HepG2 (cell line): Measurements from ENCODE around the gene VARS2. TPM values are rescaled to one million over a fixed set of nuclear protein-coding genes. Genes with fewer than 3 reads are reported as not detected.

Source experiments
- ATAC-seq: fragments of 200-7000 bp; cut with Tn5 transposase; 3 replicates; pipeline ENCODE4 v1.9.1; 2020; ENCODE audit warnings: mild to moderate bottlenecking, moderate library complexity
- BruUV-seq: library from RNA; stranded (reverse); fragments of 400-500 nt; replicated peaks from 2 replicates; lab custom pipeline; 2021; lab: Mats Ljungman, UMichigan
- CTCF ChIA-PET: fragments of 300-600 bp; formaldehyde crosslinking; extraction: SDS; loops from one replicate; lab custom pipeline; 2021; ENCODE audit warnings: low total read pairs, inconsistent platforms, low intra/inter-chr PET ratio; lab: Yijun Ruan, JAX
- POLR2A ChIA-PET: fragments of 350-600 bp; sonication (Branson Sonifier 250); formaldehyde crosslinking; loops from one replicate; lab custom pipeline; 2020; ENCODE audit warnings: antibody characterized with exemption, inconsistent platforms; lab: Yijun Ruan, JAX
- DNase-seq: peaks from one replicate; pipeline ENCODE4 v3.0.0-alpha.2; 2015; ENCODE audit warnings: low spot score
- FAIRE-seq: peaks from 3 replicates; lab custom pipeline; 2011; peaks lifted over from hg19 to GRCh38; lab: Jason Lieb, UNC
- H2AFZ ChIP-seq: one replicate; pipeline ENCODE4 v1.6.1; 2011; ENCODE audit warnings: low read length, inconsistent platforms
- H3K27ac ChIP-seq: fragments of 300-600 bp; 3 replicates; pipeline ENCODE4 v1.8.0; 2011; ENCODE audit warnings: mixed run types, mild to moderate bottlenecking, mixed read lengths, low read length, inconsistent platforms; ENCODE audit not compliant: insufficient read depth; ENCODE audit errors: extremely low read length
- H3K27me3 ChIP-seq, 2 experiments: fragments of 200-600 bp in 1 of 2; 2 replicates in 1 of 2; 3 replicates in 1 of 2; pipeline versions ENCODE4 v1.6.0 to v1.8.0; 2011; ENCODE audit warnings: low read length in 2 of 2, mild to moderate bottlenecking in 2 of 2, moderate library complexity in 2 of 2, inconsistent platforms in 1 of 2; ENCODE audit not compliant: insufficient read depth in 2 of 2, control insufficient read depth in 1 of 2
- H3K36me3 ChIP-seq, 2 experiments: fragments of 200-600 bp in 1 of 2; replicated peaks in 1 of 2; 2 replicates in 1 of 2; 3 replicates in 1 of 2; pipeline versions ENCODE4 v1.5.1 to v1.8.0; 2011; ENCODE audit warnings: low read length in 2 of 2, inconsistent platforms in 1 of 2; ENCODE audit not compliant: insufficient read depth in 2 of 2, control insufficient read depth in 1 of 2
- H3K4me1 ChIP-seq: 2 replicates; pipeline ENCODE4 v1.5.1; 2012; ENCODE audit warnings: low read length, inconsistent platforms; ENCODE audit not compliant: insufficient read depth
- H3K4me2 ChIP-seq: 2 replicates; pipeline ENCODE4 v1.6.0; 2011; ENCODE audit warnings: low read depth, low read length, inconsistent platforms
- H3K4me3 ChIP-seq, 3 experiments: fragments of 200-600 bp in 1 of 3; sonication (generic), shearing (Covaris generic) in 1 of 3; replicated peaks in 1 of 3; 2 replicates each; pipeline ENCODE4 v1.5.1; 2011 to 2016; ENCODE audit warnings: low read length in 3 of 3, inconsistent platforms in 2 of 3, low read depth in 2 of 3, mild to moderate bottlenecking in 2 of 3, control low read depth in 1 of 3, mixed read lengths in 1 of 3; ENCODE audit not compliant: insufficient read depth in 1 of 3
- H3K79me2 ChIP-seq: one replicate; pipeline ENCODE4 v1.6.1; 2011; ENCODE audit warnings: low read length, inconsistent platforms; ENCODE audit not compliant: insufficient read depth
- H3K9ac ChIP-seq: 2 replicates; pipeline ENCODE4 v1.6.0; 2011; ENCODE audit warnings: mild to moderate bottlenecking, low read depth, low read length, inconsistent platforms; ENCODE audit not compliant: insufficient read depth
- H3K9me3 ChIP-seq: 2 replicates; pipeline ENCODE4 v1.5.1; 2012; ENCODE audit warnings: mild to moderate bottlenecking, low read length
- H4K20me1 ChIP-seq: 2 replicates; pipeline ENCODE4 v1.6.0; 2011; ENCODE audit warnings: inconsistent platforms, mild to moderate bottlenecking, low read length, moderate library complexity; ENCODE audit not compliant: insufficient read depth
- CREB1 ChIP-seq, 2 experiments: fragments of 450-650 bp in 1 of 2; IDR thresholded peaks; 2 replicates each; pipeline ENCODE4 v1.6.1; 2016 to 2017; ENCODE audit warnings: control low read depth in 1 of 2, mild to moderate bottlenecking in 1 of 2, missing compliant biosample characterization in 1 of 2, missing genetic modification characterization in 1 of 2
- GZF1 ChIP-seq: sonication (generic); formaldehyde crosslinking; IDR thresholded peaks from 2 replicates; pipeline ENCODE4 v1.5.1; 2020; ENCODE audit warnings: mild to moderate bottlenecking, missing genetic modification reagents
- HNF4G ChIP-seq, 2 experiments: sonication (generic) in 1 of 2; formaldehyde crosslinking in 1 of 2; IDR thresholded peaks; 2 replicates each; pipeline versions ENCODE4 v1.4.0 to v1.6.1; 2011 to 2020; ENCODE audit warnings: borderline replicate concordance in 2 of 2, low read depth in 2 of 2, mild to moderate bottlenecking in 2 of 2, low read length in 1 of 2, missing genetic modification reagents in 1 of 2, moderate library complexity in 1 of 2
- IKZF5 ChIP-seq: IDR thresholded peaks from 2 replicates; pipeline ENCODE4 v1.6.1; 2018; ENCODE audit warnings: missing genetic modification reagents, mild to moderate bottlenecking, missing compliant biosample characterization
- IRF9 ChIP-seq: sonication (generic); formaldehyde crosslinking; IDR thresholded peaks from 2 replicates; pipeline ENCODE4 v1.8.0; 2022; ENCODE audit warnings: missing genetic modification reagents, mild to moderate bottlenecking, borderline replicate concordance
- KLF6 ChIP-seq: IDR thresholded peaks from 2 replicates; pipeline ENCODE4 v1.8.0; 2016; ENCODE audit warnings: missing biosample characterization, missing genetic modification reagents
- MZF1 ChIP-seq: sonication (generic); formaldehyde crosslinking; IDR thresholded peaks from 2 replicates; pipeline ENCODE4 v1.8.1; 2023; ENCODE audit warnings: mild to moderate bottlenecking, missing genetic modification reagents, borderline replicate concordance
- NFYB ChIP-seq: sonication (generic); formaldehyde crosslinking; IDR thresholded peaks from 2 replicates; pipeline ENCODE4 v1.4.0; 2020; ENCODE audit warnings: missing genetic modification reagents
- WIZ ChIP-seq: sonication (generic); formaldehyde crosslinking; IDR thresholded peaks from 2 replicates; pipeline ENCODE4 v1.5.1; 2020; ENCODE audit warnings: mild to moderate bottlenecking, missing genetic modification reagents
- ZFP37 ChIP-seq: sonication (generic); formaldehyde crosslinking; IDR thresholded peaks from 2 replicates; pipeline ENCODE4 v1.4.0; 2020; ENCODE audit warnings: missing genetic modification reagents, borderline replicate concordance
- ZNF136 ChIP-seq: sonication (generic); formaldehyde crosslinking; IDR thresholded peaks from 2 replicates; pipeline ENCODE4 v1.8.1; 2022; ENCODE audit warnings: low read depth, mild to moderate bottlenecking, moderate library complexity, missing genetic modification reagents
- ZNF276 ChIP-seq: sonication (generic); formaldehyde crosslinking; IDR thresholded peaks from 2 replicates; pipeline ENCODE4 v1.4.0; 2020; ENCODE audit warnings: mild to moderate bottlenecking, low read depth, missing genetic modification reagents
- ZNF343 ChIP-seq: sonication (generic); formaldehyde crosslinking; IDR thresholded peaks from 2 replicates; pipeline ENCODE4 v1.4.0; 2020; ENCODE audit warnings: mild to moderate bottlenecking, missing genetic modification reagents
- ZNF777 ChIP-seq: sonication (generic); formaldehyde crosslinking; IDR thresholded peaks from 2 replicates; pipeline ENCODE4 v1.4.0; 2020; ENCODE audit warnings: missing genetic modification reagents
- ZSCAN9 ChIP-seq: IDR thresholded peaks from 2 replicates; pipeline ENCODE4 v1.6.1; 2016; ENCODE audit warnings: borderline replicate concordance
- WGBS: methylation state at CpG from one replicate; pipeline ENCODE4 v1.1.6; 2017; ENCODE audit warnings: low lambda C conversion rate; 5-methylcytosine and 5-hydroxymethylcytosine counted together
- in situ Hi-C: cut with HindIII; loops from 2 replicates; pipeline ENCODE4 v1.10.0; 2017; ENCODE audit warnings: low pct_unique_long_range_greater_than_20kb; ENCODE audit not compliant: extremely low pct_ligation_motif_present
- intact Hi-C: fragments of 100-400 bp; cut with micrococcal nuclease; formaldehyde crosslinking; loops from one replicate; pipeline ENCODE4 v1.10.0; 2022; ENCODE audit not compliant: unreplicated experiment
- polyA plus RNA-seq, 8 experiments: library from polyadenylated mRNA; depleted of rRNA in 3 of 8; stranded (reverse) in 7 of 8; unstranded in 1 of 8; fragments of >200 nt; fragmentation: Illumina TruSeq in 4 of 8; extraction: Trizol in 4 of 8; gene quantifications; 2 replicates each; pipeline versions ENCODE4 v1.2.1 to v1.2.3, GENCODE V29; 2011 to 2016; ENCODE audit warnings: low read depth in 4 of 8, missing spikeins in 1 of 8, mixed read lengths in 1 of 8; ENCODE audit not compliant: insufficient read depth in 1 of 8
- total RNA-seq, 5 experiments: library from RNA; depleted of rRNA; stranded (reverse); fragments of >200 nt; fragmentation: Illumina TruSeq; extraction: Trizol; gene quantifications; 2 replicates each; pipeline ENCODE4 v1.2.3, GENCODE V29; 2016; ENCODE audit warnings: low read depth in 1 of 5
- TF ChIP-seq, protein P1 (sequence below), 2 experiments: sonication (generic) in 1 of 2; formaldehyde crosslinking in 1 of 2; IDR thresholded peaks; 2 replicates each; pipeline versions ENCODE4 v1.4.0 to v1.6.1; 2018 to 2020; ENCODE audit warnings: missing genetic modification reagents in 2 of 2, borderline replicate concordance in 1 of 2, low read depth in 1 of 2, mild to moderate bottlenecking in 1 of 2, missing biosample characterization in 1 of 2

Gene VARS2
- total and polyA plus RNA-seq, 2 of the 13 experiments (the other 11 are each of a cell fraction or from before 2014, with no cell fraction given), result 61.8 to 71.8 TPM

- ATAC-seq (no peak), DNase-seq (no peak), FAIRE-seq (no peak)
- Histone ChIP-seq H3K9ac (no peak overlapping the region), H3K27ac (no peak overlapping the region), H3K36me3 (no peaks in the 10 kb centered on the region), H3K9me3 (peaks cover 4% of the 10 kb centered on the region; the same call in 1 of the 2 replicates), H3K4me2 (no peak overlapping the region), H3K79me2 (no peaks in the 10 kb centered on the region), H3K4me1 (peaks cover 26% of the 10 kb centered on the region), H2AFZ (no peak overlapping the region), H3K27me3 (peaks cover 0 to 12% of the 10 kb centered on the region in 2 experiments; a peak in 3 of 5 replicates), H3K4me3 (no peak overlapping the region), H4K20me1 (no peaks in the 10 kb centered on the region)
- 67% methylated on average over 18 of the region's 18 CpGs for WGBS
- CTCF ChIA-PET, result no interaction called here
- in situ Hi-C loops (loop anchor here (5.0 kb wide), 2 partner anchors 48 to 133 kb away; partner anchors contain the start of genes FLOT1 and IER3), intact Hi-C loops (loop anchor here (2.0 to 5.0 kb wide), 3 partner anchors 33 to 153 kb away; partner anchors contain the start of genes GTF2H4 and TUBB)
- POLR2A ChIA-PET, result no interaction called here
- no TSS peak for BruUV-seq
- no peak for TF ChIP-seq MZF1 (CRISPR knock-in tag)
- TF ChIP-seq ZNF343, result no peak
- TF ChIP-seq GZF1 (CRISPR knock-in tag), result no peak
- no peak for TF ChIP-seq ZNF136 (CRISPR knock-in tag)
- TF ChIP-seq, protein P1, sequence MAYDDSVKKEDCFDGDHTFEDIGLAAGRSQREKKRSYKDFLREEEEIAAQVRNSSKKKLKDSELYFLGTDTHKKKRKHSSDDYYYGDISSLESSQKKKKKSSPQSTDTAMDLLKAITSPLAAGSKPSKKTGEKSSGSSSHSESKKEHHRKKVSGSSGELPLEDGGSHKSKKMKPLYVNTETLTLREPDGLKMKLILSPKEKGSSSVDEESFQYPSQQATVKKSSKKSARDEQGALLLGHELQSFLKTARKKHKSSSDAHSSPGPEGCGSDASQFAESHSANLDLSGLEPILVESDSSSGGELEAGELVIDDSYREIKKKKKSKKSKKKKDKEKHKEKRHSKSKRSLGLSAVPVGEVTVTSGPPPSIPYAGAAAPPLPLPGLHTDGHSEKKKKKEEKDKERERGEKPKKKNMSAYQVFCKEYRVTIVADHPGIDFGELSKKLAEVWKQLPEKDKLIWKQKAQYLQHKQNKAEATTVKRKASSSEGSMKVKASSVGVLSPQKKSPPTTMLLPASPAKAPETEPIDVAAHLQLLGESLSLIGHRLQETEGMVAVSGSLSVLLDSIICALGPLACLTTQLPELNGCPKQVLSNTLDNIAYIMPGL (CRISPR knock-in tag; IDR thresholded peaks at IDR 0.05; ENCODE audit: borderline replicate concordance in 1 of 2, low read depth in 1 of 2), result no peak
- TF ChIP-seq HNF4G (IDR thresholded peaks at IDR 0.05; ENCODE audit: borderline replicate concordance, low read depth, low read length), result no peak
- TF ChIP-seq HNF4G (CRISPR knock-in tag; IDR thresholded peaks at IDR 0.05; ENCODE audit: borderline replicate concordance, low read depth), result no peak
- TF ChIP-seq IRF9, result no peak
- no peak for TF ChIP-seq WIZ (CRISPR knock-in tag)
- no peak for TF ChIP-seq ZFP37 (CRISPR knock-in tag)
- TF ChIP-seq ZSCAN9 (CRISPR knock-in tag), result no peak
- no peak for TF ChIP-seq NFYB (CRISPR knock-in tag)
- no peak for TF ChIP-seq KLF6 (CRISPR knock-in tag)
- TF ChIP-seq CREB1 (IDR thresholded peaks at IDR 0.05), result no peak
- TF ChIP-seq CREB1 (CRISPR knock-in tag; IDR thresholded peaks at IDR 0.05), result no peak
- no peak for TF ChIP-seq IKZF5 (CRISPR knock-in tag)
- no peak for TF ChIP-seq ZNF777 (CRISPR knock-in tag)
- no peak for TF ChIP-seq ZNF276 (CRISPR knock-in tag)
Observed at GRCh38 chr6:30875244-30876038, 38.6 kb upstream of the VARS2 start.
